ENCODE measurements around the gene ZZZ3. TPM values are rescaled to one million over a fixed set of nuclear protein-coding genes. Genes with fewer than 3 reads are reported as not detected.

Gene ZZZ3
- total RNA-seq, 1 donor from 2014 or later: 37.8 TPM

DNA sequence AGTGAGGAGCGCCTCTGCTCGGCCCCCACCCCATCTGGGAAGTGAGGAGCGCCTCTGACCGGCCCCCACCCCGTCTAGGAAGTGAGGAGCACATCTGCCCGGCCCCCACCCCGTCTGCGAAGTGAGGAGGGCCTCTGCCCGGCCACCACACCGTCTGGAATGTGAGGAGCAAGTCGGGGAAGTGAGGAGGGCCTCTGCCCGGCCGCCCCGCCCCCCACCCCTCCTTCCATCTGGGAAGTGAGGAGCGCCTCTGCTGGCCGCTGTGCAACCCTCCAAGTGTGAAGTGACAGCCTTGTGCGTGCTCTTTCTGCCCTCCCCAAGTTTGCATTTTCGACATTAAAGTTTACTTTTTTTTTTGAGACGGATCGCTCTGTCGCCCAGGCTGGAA is 5.1 kb upstream of the ZZZ3 start:
- Histone ChIP-seq H3K27ac (replicated peaks) (no peak overlapping the region), H3K4me3 (peak overlapping the region; percentile 52), H3K9me3 (replicated peaks) (no peaks in the 10 kb centered on the region), H3K27me3 (ENCODE audit: low read depth) (no peaks in the 10 kb centered on the region), H3K4me1 (peaks cover 21% of the 10 kb centered on the region), H3K36me3 (peaks cover 14% of the 10 kb centered on the region)
- intact Hi-C loops (cut with micrococcal nuclease): loop anchor here (10.0 kb wide), 1 partner anchor 153 kb away; no protein-coding TSS in a partner anchor
- DNase-seq: peak; percentile 23
- TF ChIP-seq, protein P1, sequence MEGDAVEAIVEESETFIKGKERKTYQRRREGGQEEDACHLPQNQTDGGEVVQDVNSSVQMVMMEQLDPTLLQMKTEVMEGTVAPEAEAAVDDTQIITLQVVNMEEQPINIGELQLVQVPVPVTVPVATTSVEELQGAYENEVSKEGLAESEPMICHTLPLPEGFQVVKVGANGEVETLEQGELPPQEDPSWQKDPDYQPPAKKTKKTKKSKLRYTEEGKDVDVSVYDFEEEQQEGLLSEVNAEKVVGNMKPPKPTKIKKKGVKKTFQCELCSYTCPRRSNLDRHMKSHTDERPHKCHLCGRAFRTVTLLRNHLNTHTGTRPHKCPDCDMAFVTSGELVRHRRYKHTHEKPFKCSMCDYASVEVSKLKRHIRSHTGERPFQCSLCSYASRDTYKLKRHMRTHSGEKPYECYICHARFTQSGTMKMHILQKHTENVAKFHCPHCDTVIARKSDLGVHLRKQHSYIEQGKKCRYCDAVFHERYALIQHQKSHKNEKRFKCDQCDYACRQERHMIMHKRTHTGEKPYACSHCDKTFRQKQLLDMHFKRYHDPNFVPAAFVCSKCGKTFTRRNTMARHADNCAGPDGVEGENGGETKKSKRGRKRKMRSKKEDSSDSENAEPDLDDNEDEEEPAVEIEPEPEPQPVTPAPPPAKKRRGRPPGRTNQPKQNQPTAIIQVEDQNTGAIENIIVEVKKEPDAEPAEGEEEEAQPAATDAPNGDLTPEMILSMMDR (IDR thresholded peaks at IDR 0.05; ENCODE audit: borderline replicate concordance): peak; percentile 24

GRCh38 chr1:77686796-77687518 is 4.5 kb upstream of the ZZZ3 start:
- H3K36me3 ChIP-seq: peaks cover 9% of the 10 kb centered on the region
- no peak overlapping the region for H3K27ac ChIP-seq (replicated peaks)
- no peak for DNase-seq
- no peak overlapping the region for H3K4me3 ChIP-seq
- intact Hi-C loops (cut with micrococcal nuclease): loop anchor here (10.0 kb wide), 1 partner anchor 152 kb away; no protein-coding TSS in a partner anchor
- TF ChIP-seq, protein P1 (IDR thresholded peaks at IDR 0.05; ENCODE audit: borderline replicate concordance): no peak
- peaks cover 25% of the 10 kb centered on the region for H3K4me1 ChIP-seq
- H3K9me3 ChIP-seq (replicated peaks): no peaks in the 10 kb centered on the region
- H3K27me3 ChIP-seq (ENCODE audit: low read depth): no peaks in the 10 kb centered on the region

- Histone ChIP-seq H3K4me1 (peaks cover 61% of the 10 kb centered on the region), H3K27ac (replicated peaks) (peak overlapping the region; percentile 95), H3K4me3 (peak overlapping the region; percentile 82), H3K27me3 (ENCODE audit: low read depth) (no peaks in the 10 kb centered on the region), H3K9me3 (replicated peaks) (no peaks in the 10 kb centered on the region), H3K36me3 (no peaks in the 10 kb centered on the region)
- intact Hi-C loops (cut with micrococcal nuclease): loop anchor here (10.0 kb wide), 1 partner anchor 149 kb away; no protein-coding TSS in a partner anchor
- TF ChIP-seq, protein P1 (IDR thresholded peaks at IDR 0.05; ENCODE audit: borderline replicate concordance): peak; percentile 97
- peak; percentile 93 for DNase-seq
Measured at GRCh38 chr1:77683160-77684148, 996 bp upstream of the ZZZ3 start.

DNA sequence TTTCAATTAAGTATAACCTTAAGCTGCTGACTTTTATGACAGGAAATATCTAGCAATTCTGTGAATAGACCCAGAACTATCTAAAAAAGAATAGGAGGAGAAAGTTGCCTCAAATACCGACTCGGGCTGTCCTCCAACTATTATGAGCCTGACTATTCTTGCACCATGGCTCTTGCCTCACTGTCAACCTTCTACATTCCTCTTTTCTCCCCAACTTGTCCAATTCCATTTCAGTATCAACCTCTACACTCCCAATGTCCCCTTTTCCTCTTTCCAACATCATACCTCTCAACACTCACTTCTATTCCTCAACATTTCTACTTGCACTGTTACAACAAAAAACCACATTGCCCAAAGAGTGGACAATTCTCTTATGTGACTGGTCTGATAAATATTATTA is 2.3 kb downstream of the ZZZ3 start:
- DNase-seq: no peak
- no peaks in the 10 kb centered on the region for H3K9me3 ChIP-seq (replicated peaks)
- no peak overlapping the region for H3K4me3 ChIP-seq
- no peaks in the 10 kb centered on the region for H3K27me3 ChIP-seq (ENCODE audit: low read depth)
- H3K27ac ChIP-seq (replicated peaks): no peak overlapping the region
- TF ChIP-seq, protein P1 (IDR thresholded peaks at IDR 0.05; ENCODE audit: borderline replicate concordance): no peak
- intact Hi-C loops (cut with micrococcal nuclease): loop anchor here (10.0 kb wide), 1 partner anchor 145 kb away; no protein-coding TSS in a partner anchor
- no peaks in the 10 kb centered on the region for H3K36me3 ChIP-seq
- peaks cover 76% of the 10 kb centered on the region for H3K4me1 ChIP-seq

All from left ventricle myocardium inferior (tissue), 1 donor.